DMS153 treated with DMSO at 0.1 percent for 48 hours (cell line): ENCODE data around the gene SMARCE1.

Source experiments
- DNase-seq: peaks from one replicate; lab custom pipeline; 2025; ENCODE audit not compliant: unreplicated experiment; lab: John Stamatoyannopoulos, UW

Gene SMARCE1

GRCh38 chr17:40646791-40647623 lies 611 bp downstream of the SMARCE1 start:
- no peak for DNase-seq

- DNase-seq, result no peak
These were observed 1.7 kb downstream of the SMARCE1 start for GRCh38 chr17:40645943-40646342.

- no peak for DNase-seq
These were observed 2.3 kb downstream of the SMARCE1 start for GRCh38 chr17:40645291-40645690.

GRCh38 chr17:40637931-40638330 lies 9.7 kb downstream of the SMARCE1 start:
- no peak for DNase-seq

- DNase-seq, result no peak
These were observed 13.7 kb downstream of the SMARCE1 start for GRCh38 chr17:40633871-40634270.

- DNase-seq, result no peak
These were observed 15.4 kb downstream of the SMARCE1 start for GRCh38 chr17:40632216-40632615.

- no peak for DNase-seq
These were observed 17.8 kb downstream of the SMARCE1 start for GRCh38 chr17:40629842-40630241.

- no peak for DNase-seq
These were observed 22.3 kb downstream of the SMARCE1 start for GRCh38 chr17:40625311-40625710.

- DNase-seq, result no peak
These were observed 24.0 kb downstream of the SMARCE1 start for GRCh38 chr17:40623419-40624210.

- DNase-seq, result no peak
These were observed 25.1 kb downstream of the SMARCE1 start for GRCh38 chr17:40622509-40622928.

GRCh38 chr17:40621578-40621977 lies 26.0 kb downstream of the SMARCE1 start:
- no peak for DNase-seq

GRCh38 chr17:40621019-40621418 lies 26.6 kb downstream of the SMARCE1 start:
- no peak for DNase-seq

GRCh38 chr17:40618754-40619625 lies 28.6 kb downstream of the SMARCE1 start:
- no peak for DNase-seq

- DNase-seq, result no peak
These were observed 29.9 kb downstream of the SMARCE1 start for GRCh38 chr17:40617678-40618240.

- DNase-seq, result no peak
These were observed 31.0 kb downstream of the SMARCE1 start for GRCh38 chr17:40616592-40616991.

GRCh38 chr17:40615841-40616476 lies 31.7 kb downstream of the SMARCE1 start:
- DNase-seq, result no peak

GRCh38 chr17:40615068-40615840 lies 32.4 kb downstream of the SMARCE1 start:
- DNase-seq, result peak; percentile 39

GRCh38 chr17:40614431-40615067 lies 33.1 kb downstream of the SMARCE1 start:
- DNase-seq, result no peak

- DNase-seq, result no peak
These were observed 34.0 kb downstream of the SMARCE1 start for GRCh38 chr17:40613467-40614154.
